ENCODE results near the gene GK. TPM values are rescaled to one million over a fixed set of nuclear protein-coding genes. Genes with fewer than 3 reads are reported as not detected.
A peak's percentile ranks its signal among the peaks of the same experiment; 100 is the strongest.
"Not testable (repeated sequence)": the region's sequence is repeated elsewhere in the genome, so short reads cannot be mapped to it uniquely, and the experiment has no call there.

GK gene
- total RNA-seq, 1 donor from 2014 or later, result 14.1 TPM

DNA sequence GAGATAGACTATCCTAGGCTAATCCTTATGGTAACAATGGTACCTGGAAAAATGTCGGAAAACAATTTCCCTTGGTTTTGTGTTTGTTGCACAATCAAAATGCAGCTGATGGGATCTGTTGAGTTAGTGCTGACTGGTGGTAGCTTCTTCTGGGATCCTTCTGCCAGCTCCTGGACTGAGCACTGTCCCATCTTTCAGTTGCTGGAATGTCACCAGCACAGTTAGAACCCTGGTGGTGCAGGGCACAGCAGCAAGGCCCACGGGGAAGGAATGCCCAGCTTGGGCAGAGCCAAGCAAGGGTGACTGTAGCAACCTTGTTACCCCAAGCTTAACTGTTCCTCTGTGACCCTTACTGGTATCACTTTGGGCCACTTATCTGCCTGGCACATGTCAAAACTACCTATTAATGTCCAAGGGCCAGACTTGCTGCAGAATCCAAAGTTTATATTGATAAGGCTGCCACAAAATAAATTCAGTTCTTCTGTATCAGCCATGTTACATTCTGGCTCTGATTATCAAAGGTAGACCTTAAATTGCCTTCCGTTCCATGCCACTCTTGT lies 53.1 kb downstream of the GK start:
- no peak for DNase-seq (ENCODE audit: low spot score)

DNA sequence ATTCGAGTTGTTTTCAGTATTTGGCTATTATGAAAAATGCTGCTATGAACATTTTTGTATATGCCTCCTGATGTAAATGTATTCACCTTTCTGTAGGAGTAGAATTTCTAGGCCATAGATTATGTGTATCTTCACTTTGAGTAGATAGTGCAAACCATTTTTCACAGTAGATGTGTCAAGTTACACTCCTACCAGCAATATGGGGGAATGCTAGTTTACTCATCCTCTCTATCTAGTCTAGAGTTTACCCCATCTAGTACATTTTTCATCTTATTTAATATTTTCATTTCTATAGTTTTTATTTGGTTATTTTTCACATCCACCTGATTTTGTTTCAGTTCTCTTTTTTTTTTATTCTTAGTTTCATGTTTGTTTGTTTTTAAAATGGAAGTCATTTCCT lies 59.0 kb downstream of the GK start:
- no peak for DNase-seq (ENCODE audit: low spot score)

DNA sequence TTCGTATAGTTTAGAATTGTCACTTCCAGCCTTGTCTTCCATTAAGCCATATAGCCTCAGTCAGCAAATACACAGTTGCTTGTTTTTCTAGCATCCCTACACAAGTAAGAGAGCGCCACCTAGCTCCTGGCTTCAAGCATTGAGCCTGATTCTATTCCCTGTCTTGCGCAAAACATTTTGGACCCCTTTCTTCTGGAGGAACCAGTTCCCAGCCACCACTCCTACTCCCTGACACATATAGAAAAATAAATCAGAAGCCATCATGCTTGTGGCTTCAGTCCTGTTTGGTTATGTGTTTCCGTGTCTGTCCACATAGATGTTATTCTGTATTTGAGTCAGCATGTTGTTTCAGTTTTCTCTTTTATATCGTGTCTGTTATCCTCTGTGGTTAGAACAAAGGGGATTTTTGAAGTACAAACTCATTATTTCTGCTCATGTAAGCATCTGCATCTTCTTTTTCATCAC lies 59.9 kb downstream of the GK start:
- DNase-seq (ENCODE audit: low spot score), result peak; percentile 50

DNA sequence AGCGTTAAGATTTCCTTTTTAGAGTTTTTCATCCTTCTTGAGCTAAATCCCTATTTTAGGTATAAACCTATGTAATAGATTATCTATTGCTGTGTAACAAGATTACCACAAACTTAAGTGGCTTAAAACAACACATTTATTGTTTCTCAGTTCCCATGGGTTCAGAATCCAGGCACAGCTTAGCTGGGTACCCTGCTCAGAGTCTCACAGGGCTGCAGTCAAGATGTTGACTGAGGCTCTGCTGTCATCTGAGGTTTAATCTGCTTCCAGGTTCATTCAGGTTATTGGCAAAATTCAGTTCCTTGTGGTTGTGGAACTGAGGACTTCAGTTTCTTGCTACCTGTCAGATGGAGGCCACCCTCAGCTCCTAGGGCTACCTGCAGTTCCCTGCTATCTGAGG lies 60.9 kb downstream of the GK start:
- DNase-seq (ENCODE audit: low spot score), result no peak

DNA sequence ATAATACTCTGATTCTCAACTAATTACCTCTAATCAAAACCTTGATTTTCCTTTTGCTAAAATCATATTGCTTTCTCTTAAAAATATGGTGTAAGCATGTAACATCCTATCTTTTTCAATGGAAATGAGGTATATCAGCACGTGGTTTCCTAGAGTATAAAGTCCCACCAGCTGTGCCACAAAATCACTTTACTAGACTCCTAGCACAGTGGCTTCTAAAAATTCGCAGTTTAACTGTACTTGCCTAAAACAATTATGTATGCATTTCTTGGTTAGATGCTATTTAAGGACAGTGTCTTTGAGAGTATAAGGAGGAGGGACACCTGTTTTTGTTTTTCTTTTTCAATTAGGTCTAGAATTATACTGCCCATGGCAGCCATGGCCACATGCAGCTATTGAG lies 62.8 kb downstream of the GK start:
- no peak for DNase-seq (ENCODE audit: low spot score)

DNA sequence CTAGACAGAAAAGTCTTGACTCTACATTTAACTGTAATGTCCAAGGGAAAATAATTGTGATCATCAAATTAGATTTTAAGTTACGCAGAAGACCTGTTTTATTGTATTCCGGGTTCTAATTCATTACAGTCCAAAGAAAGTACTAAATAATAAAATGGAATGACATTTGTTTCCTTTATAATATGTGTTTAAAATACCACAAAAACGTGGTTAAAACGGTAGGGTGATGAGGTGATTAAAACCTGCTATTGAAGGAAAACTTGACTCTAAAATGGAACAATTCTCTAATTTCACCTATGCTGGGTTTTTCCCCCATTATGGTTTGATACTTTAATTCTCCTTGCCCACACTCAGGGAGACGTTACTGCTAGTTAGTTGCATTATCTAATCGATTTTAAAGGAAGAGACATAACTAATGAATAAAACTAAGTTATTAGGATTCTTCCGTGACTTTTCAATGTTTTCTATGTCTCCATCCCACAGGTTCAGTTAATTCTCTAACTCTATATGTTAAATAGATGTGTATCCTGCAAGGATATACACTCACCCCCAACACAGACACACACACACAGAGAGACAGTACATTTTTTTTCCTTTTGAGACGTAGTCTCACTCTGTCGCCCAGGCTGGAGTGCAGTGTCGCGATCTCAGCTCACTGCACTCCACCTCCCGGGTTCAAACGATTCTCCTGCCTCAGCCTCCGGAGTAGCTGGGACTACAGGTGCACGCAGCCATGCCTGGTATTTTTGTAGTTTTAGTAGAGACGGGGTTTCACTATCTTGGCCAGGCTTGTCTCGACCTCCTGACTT lies 80.8 kb downstream of the GK start:
- no peak for DNase-seq (ENCODE audit: low spot score)

DNA sequence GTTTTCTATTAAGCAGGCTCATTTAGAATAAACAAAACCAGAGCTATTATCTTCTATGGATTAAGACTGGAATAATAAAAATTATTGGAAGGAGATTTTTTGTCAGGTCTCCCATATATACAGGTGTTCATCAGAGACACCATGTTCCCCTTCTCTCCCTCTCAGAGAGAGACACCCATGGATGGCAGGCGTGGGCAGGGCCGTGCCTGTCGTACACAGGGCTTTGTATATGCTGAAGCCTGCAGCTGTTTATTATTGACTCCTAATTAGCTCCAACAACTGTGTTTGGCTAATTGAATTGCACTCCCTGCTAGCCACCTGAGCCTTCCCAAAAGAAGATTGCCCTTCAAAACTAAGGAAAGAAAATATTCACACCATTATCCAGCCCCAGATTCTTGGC lies 81.6 kb downstream of the GK start:
- DNase-seq (ENCODE audit: low spot score), result no peak

DNA sequence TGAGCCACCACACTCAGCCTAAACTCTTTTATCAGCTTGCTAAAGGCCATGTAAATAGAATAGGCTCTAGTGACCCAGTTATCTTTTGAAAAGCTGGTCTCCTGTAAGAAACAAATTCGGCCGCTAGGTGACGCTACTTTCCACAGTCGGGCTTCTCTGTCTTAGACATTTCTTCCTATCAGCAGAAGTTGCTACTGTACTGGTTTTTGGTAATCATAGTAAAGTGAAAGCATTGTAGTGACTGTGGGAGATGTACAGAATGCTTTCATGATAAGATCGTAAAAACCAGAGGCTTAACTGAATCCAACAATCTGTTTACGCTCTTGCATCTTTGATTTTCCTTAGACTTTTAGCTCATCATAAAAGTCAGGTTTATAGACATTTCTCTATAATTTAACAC lies 82.6 kb downstream of the GK start:
- DNase-seq (ENCODE audit: low spot score), result peak; percentile 59

DNA sequence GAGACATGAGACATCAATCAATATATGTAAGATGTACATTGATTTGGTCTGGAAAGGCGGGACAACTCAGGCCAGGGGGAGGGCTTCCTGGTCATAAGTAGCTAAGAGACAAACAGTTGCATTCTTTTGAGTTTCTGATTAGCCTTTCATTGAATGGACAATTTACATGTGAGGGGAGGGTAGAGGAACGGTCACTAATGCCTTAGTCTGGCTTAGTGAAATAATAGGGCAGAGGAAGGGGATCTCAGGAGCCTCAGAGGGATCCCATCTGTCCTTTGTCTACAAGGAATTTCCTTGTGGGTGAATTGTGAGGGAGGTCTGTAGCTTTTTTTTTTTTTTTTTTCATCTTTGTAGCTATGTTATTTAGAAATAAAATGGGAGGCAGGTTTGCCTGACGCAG lies 88.3 kb downstream of the GK start:
- DNase-seq (ENCODE audit: low spot score), result no peak

DNA sequence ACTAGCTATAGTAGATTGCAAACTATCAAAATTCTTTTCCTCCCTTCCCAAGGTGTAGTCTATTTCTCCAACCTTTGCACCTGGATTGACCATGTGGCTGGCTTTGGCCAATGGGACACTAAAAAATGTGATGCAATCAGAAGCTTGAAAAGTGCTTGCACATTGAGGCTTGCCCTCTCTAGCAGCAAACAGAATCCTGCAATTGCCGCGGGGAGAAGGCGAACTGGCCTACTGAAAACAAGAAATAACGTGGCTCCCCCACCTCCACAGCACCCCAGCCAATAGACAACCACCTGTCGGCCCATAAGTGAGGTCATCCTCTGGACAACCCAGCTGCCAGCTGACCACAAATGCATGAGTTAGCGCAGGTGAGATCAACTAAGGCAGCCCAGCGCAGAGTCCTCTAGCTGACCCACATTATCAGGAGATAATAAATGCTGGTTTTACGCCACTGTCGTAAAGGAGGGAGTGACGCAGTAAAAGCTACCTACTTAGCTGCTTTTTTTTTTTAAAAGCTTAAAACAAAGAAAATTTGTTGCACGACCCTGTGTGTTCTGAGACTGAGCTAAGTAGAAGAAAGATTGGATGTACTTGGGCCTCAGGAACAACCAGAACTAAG lies 95.2 kb downstream of the GK start:
- no peak for DNase-seq (ENCODE audit: low spot score)

DNA sequence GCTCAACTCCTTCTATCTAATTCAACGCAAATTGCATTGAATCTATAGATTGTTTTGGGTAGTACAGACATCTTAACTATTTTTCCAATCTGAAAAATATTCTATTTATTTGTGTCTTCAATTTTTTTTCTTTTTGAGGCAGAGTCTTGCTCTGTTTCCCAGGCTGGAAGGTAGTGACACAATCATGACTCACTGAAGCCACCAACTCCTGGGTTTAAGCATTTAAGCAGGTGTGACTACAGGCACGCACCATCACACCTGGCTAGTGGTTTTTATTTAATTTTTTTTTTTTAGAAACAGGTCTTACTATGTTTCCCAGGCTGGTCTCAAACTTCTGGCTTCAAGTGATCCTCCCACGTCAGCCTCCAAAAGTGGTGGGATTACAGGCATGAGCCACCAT lies 98.3 kb downstream of the GK start:
- no peak for DNase-seq (ENCODE audit: low spot score)

DNA sequence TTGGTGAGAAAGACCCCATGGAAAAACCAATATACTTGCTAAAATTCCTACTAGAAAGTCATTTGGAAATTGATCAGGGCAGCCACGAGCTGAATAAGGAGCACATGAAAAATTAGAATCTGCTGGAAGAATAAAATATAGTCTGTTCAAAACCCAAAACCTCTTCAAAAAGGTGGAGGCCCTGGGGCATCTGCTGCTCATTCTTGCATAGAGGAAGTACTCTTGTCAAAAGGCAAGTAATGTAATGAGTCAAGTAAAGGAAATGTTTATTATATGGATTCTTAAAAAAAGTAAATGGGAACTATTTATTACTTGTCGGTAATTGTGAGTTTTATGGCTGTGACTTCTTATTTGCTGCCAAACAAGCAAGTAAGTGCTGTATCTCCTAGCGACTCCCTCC lies 109.5 kb downstream of the GK start:
- DNase-seq (ENCODE audit: low spot score), result no peak

DNA sequence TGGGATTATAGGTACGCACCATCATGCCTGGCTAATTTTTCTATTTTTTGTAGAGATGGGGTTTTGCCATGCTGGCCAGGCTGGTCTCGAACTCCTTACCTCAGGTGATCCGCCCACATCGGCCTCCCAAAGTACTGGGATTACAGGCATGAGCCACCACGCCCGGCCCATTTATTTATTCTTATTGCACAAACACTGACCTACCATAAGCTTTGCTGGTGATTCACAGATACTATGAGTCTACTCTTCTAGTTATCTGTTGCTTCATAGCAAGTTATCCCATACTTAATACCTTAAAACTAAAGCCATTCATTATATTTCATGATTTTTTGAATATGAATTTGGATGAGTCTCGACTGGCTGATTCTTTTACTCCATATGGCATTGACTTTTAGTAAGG lies 120.5 kb downstream of the GK start:
- DNase-seq (ENCODE audit: low spot score), result not testable (repeated sequence)

DNA sequence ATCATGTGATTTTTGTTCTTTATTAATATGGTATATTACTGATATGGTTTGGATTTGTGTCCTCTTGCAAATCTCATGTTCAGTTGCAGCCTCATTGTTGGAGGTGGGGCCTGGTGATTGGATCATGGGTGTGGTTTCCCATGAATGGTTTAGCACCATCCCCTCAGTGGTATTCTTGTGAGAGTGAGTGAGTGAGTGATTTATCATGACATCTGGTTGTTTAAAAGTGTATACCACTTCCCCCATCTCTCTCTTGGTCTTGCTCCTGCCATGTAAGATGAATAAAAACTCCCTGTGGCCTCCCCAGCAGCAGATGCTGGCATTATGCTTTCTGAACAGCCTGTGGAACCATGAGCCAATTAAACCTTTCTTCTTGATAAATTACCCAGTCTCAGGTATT lies 124.4 kb downstream of the GK start:
- no peak for DNase-seq (ENCODE audit: low spot score)

DNA sequence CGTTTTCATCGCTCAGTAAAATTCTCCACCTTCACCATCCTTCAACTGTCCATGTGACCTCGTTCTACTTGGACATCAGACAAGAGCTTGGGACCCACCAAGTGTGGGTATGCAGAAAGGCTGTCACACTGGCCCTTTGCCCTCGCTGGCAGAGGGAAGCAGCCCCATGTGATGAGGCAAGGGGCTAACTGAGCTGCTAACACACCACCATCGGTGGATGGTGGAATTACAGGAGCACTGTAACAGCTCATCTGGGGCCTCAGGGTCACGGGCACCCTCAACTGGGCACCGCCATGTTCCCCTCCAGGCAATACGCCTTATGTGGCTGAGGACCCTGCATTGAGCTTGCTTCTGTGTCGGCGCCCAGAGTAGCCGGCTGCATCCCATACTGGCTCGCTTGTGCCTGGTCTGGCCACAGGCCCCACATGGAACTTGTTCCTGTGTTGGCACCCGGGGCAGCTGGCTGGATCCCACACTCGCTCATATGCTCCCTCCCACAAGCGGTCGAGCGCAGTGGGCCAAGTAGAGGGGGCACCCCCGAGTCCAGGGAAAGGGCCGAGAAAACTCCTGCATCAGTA lies 126.3 kb downstream of the GK start:
- no peak for DNase-seq (ENCODE audit: low spot score)

Other genes with a start within 250 kb of the GK start
- gene TASL, start 75.7 kb upstream of the GK start, total RNA-seq, result 0.55 TPM
- gene TAB3, start 235.8 kb downstream of the GK start, total RNA-seq, result 27.6 TPM

All from ureter (tissue), 1 donor.